Upper lobe of left lung (tissue), 4 donors: ENCODE data around the gene SLF1.

Source experiments
- POLR2AphosphoS5 ChIP-seq, 2 donors: sonication (generic); formaldehyde crosslinking; IDR thresholded peaks; one replicate each; pipeline ENCODE4 v1.5.1; 2017; ENCODE audit warnings: antibody characterized with exemption in 2 of 2
- TF ChIP-seq, protein P1 (sequence below), 6 experiments: fragments of 450-650 bp in 4 of 6; fragments of 200-600 bp in 2 of 6; sonication (generic) in 2 of 6; IDR thresholded peaks; one replicate each; pipeline ENCODE4 v1.5.1; 2016 to 2019; ENCODE audit warnings: antibody characterized with exemption in 6 of 6

DNA sequence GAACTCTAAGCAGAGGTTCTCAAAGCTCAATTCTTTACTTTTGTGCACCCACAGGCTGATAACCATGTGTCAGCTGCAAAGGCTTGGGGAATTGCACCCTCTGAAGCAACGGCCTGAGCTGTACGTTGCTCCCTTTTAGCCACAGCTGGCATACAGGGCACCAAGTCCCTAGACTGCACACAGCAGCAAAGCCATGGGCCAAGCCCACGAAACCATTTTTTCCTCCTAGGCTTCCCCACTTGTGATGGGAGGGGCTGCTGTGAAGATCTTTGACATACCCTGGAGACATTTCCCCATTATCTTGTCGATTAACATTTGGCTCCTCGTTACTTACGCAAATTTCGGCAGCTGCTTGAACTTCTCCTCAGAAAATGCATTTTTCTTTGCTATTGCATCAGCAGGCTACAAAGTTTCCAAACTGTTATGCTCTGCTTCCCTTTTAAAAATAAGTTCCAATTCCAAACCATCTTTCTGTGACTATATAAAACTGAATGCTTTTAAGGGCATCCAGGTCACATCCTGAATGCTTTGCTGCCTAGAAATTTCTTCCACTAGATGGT is 23.1 kb upstream of the SLF1 start:
- TF ChIP-seq, protein P1, sequence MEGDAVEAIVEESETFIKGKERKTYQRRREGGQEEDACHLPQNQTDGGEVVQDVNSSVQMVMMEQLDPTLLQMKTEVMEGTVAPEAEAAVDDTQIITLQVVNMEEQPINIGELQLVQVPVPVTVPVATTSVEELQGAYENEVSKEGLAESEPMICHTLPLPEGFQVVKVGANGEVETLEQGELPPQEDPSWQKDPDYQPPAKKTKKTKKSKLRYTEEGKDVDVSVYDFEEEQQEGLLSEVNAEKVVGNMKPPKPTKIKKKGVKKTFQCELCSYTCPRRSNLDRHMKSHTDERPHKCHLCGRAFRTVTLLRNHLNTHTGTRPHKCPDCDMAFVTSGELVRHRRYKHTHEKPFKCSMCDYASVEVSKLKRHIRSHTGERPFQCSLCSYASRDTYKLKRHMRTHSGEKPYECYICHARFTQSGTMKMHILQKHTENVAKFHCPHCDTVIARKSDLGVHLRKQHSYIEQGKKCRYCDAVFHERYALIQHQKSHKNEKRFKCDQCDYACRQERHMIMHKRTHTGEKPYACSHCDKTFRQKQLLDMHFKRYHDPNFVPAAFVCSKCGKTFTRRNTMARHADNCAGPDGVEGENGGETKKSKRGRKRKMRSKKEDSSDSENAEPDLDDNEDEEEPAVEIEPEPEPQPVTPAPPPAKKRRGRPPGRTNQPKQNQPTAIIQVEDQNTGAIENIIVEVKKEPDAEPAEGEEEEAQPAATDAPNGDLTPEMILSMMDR (IDR thresholded peaks at IDR 0.05) = no peak
- no peak for TF ChIP-seq POLR2AphosphoS5 (IDR thresholded peaks at IDR 0.05)
